ENCODE measurements around the gene RPEL1.

Gene RPEL1

DNA sequence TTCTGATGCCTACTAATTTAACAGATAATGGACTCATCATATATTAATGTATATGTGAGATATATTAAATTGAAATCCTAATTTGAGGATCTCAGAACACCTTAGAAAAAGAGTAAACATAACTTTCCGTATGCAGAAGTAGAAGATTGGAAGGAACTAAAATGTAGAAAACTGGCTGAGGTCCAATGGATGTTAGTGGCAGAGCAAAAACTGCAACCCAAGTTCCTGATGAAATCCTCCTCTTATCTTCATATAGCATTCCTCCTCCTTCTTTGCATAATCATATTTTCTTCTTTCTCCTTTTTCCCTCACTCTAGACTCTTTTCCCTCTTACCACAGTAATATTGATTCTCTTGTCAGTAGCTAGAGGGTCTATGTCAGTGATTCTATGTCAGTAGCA lies 37.3 kb downstream of the RPEL1 start:
- no peak for DNase-seq

GRCh38 chr10:103284170-103284569 lies 38.5 kb downstream of the RPEL1 start:
- no peak for DNase-seq

DNA sequence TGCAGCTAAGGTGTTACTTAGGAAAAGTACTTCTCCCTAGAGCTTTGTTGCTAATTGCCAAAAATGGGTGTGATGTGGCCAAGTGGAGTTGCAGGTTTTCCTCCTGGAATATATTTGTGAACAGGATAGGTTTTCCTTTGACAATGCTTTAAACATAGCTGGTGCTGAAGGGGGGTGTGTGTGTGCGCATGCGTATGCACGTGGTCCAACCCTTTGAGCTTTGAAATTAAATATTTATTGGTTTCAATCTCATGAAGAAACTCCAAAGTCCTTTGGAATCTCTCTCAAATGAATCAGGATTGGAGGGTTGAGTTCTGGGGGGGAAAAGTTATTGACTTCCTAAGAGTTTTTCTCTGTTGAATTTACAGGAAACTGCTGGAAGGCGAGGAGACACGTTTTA lies 42.3 kb downstream of the RPEL1 start:
- DNase-seq, result no peak

- DNase-seq, result no peak
Measured at GRCh38 chr10:103291588-103291987, 45.9 kb downstream of the RPEL1 start.

DNA sequence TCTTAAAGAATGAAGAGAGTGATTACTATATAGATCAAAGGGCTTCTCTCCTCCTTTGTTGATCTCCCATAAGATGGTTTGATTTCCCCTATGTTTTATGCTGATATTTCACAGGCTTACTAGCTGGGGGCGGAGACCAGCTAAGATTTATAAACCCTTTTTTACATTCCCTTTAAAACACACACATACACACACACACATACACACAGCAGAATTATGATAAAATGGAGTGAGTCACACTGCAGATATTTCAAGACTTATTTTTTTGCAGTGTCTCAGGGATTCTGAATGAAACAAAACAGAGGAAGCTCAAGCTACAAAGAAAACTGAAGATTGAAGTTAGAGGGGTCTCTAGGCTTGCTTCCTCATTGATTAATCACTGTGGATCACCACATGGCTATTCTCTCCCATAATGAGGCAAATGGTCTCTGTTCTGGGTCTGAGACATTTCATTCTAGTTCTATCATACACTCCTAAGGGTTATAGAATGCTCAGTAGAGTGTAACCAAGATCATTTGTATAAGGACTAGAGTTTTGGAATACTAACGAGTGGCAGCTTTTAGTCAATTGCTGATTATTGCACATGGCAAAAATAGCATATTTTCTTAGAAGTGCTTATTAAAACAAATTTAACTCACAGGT lies 49.8 kb downstream of the RPEL1 start:
- DNase-seq, result no peak
